ENCODE results near the gene WNT3. TPM values are rescaled to one million over a fixed set of nuclear protein-coding genes. Genes with fewer than 3 reads are reported as not detected.
A peak's percentile ranks its signal among the peaks of the same experiment; 100 is the strongest.

Gene WNT3, protein sequence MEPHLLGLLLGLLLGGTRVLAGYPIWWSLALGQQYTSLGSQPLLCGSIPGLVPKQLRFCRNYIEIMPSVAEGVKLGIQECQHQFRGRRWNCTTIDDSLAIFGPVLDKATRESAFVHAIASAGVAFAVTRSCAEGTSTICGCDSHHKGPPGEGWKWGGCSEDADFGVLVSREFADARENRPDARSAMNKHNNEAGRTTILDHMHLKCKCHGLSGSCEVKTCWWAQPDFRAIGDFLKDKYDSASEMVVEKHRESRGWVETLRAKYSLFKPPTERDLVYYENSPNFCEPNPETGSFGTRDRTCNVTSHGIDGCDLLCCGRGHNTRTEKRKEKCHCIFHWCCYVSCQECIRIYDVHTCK
- total RNA-seq: under 1 TPM in 2 of 4 donors, not detected in 2; 0.27 to 0.48 TPM

DNA sequence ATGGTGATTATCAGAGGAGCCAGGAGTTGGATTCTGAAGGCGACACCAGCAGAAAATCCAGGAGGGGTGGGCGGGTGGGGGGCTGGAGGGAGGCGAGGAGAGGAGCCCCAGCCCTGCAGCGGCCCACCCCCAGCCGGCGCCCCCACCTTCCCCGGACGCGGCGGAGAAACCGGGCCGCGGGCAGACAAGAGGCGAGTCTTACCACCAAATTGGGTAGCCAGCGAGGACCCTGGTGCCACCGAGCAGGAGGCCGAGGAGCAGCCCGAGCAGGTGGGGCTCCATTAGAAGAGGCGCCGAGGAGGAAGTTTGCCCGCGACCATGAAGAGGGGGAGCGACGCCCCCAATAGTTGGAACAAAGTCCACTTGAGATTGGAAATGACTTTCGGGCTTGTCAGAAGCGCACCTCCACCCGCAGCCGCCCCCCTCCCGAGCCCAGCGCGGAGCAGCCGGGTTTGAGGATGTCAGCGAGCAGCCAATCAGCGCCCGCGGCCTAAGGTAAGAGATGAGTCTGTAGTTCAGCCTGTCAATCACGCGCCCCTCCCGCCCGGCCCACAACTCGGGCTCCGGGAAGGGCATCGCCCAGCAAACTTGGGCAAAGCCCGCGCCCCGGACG lies at the start of gene WNT3:
Gene WNT3, minus strand, starts transcription at position 377 of the 613 bp plus-strand sequence. Its CDS starts 95 bp downstream, at position 282.
- peaks cover 11 to 18% (median 17%) of the 10 kb centered on the region in 4 donors for H3K4me1 ChIP-seq
- 3% methylated on average over 28 of the region's 47 CpGs; no CpG with 5 or more reads in 1 of the 2 donors for WGBS, 2 donors (ENCODE audit: low coverage in 1 of 2)
- H3K27ac ChIP-seq: no peak within 1 kb of the TSS
- peak within 1 kb of the TSS in 3 of 4 donors; percentile 4 to 44 (median 23) for H3K4me3 ChIP-seq
- in situ Hi-C loops (cut with MboI; ENCODE audit: low pct_ligation_motif_present in 1 of 4, low pct_unique_long_range_greater_than_20kb in 1 of 4, low sequenced_read_pairs in 3 of 4) (no loop called here), intact Hi-C loops (cut with DNase I; ENCODE audit: low total_unique reads) (no loop called here)
- peaks cover 96% of the 10 kb centered on the region for H3K27me3 ChIP-seq
- TF ChIP-seq POLR2A (IDR thresholded peaks at IDR 0.05): no peak
- TF ChIP-seq, protein P1, sequence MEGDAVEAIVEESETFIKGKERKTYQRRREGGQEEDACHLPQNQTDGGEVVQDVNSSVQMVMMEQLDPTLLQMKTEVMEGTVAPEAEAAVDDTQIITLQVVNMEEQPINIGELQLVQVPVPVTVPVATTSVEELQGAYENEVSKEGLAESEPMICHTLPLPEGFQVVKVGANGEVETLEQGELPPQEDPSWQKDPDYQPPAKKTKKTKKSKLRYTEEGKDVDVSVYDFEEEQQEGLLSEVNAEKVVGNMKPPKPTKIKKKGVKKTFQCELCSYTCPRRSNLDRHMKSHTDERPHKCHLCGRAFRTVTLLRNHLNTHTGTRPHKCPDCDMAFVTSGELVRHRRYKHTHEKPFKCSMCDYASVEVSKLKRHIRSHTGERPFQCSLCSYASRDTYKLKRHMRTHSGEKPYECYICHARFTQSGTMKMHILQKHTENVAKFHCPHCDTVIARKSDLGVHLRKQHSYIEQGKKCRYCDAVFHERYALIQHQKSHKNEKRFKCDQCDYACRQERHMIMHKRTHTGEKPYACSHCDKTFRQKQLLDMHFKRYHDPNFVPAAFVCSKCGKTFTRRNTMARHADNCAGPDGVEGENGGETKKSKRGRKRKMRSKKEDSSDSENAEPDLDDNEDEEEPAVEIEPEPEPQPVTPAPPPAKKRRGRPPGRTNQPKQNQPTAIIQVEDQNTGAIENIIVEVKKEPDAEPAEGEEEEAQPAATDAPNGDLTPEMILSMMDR (IDR thresholded peaks at IDR 0.05): no peak
- TF ChIP-seq EP300 (IDR thresholded peaks at IDR 0.05; ENCODE audit: low read depth): no peak
- no peak for TF ChIP-seq POLR2AphosphoS5 (IDR thresholded peaks at IDR 0.05)
- H3K9me3 ChIP-seq: no peaks in the 10 kb centered on the region
- DNase-seq: peak; percentile 16
- no peaks in the 10 kb centered on the region for H3K36me3 ChIP-seq

DNA sequence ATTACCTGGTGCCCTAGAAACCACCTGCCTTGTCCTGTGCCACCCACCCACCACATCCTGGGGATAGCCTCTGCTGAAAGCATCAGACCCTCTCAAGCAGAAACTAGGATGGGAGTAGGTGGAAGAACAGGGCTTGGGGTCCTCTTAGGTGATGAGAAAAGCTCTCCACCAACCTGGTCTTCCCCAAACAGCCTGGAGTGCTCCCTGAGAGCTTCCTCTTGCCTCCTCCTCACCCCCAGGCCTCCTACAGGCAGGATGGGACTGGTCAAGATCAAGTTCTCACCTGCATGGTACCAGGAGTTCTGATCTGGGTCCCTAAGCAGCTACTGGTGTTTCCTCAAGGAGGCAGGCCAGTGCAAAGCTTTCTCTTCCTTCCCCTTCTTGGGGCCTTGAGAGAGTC lies 48.3 kb upstream of the WNT3 start:
- no peaks in the 10 kb centered on the region for H3K9me3 ChIP-seq
- no peak overlapping the region for H3K4me3 ChIP-seq
- no peak overlapping the region for H3K27ac ChIP-seq
- no peaks in the 10 kb centered on the region for H3K27me3 ChIP-seq
- intact Hi-C loops (cut with DNase I; ENCODE audit: low total_unique reads) (loop anchor here (2.0 kb wide), 1 partner anchor 64 kb away; no protein-coding TSS in a partner anchor), in situ Hi-C loops (cut with MboI; ENCODE audit: low pct_ligation_motif_present in 1 of 4, low pct_unique_long_range_greater_than_20kb in 1 of 4, low sequenced_read_pairs in 3 of 4) (no loop called here)
- no peak for DNase-seq
- no peaks in the 10 kb centered on the region for H3K36me3 ChIP-seq
- TF ChIP-seq, protein P1 (IDR thresholded peaks at IDR 0.05): no peak
- no peak for TF ChIP-seq POLR2AphosphoS5 (IDR thresholded peaks at IDR 0.05)
- TF ChIP-seq EP300 (IDR thresholded peaks at IDR 0.05; ENCODE audit: low read depth): no peak
- TF ChIP-seq POLR2A (IDR thresholded peaks at IDR 0.05): no peak
- H3K4me1 ChIP-seq: peaks cover 0 to 10% (median 2%) of the 10 kb centered on the region in 4 donors

DNA sequence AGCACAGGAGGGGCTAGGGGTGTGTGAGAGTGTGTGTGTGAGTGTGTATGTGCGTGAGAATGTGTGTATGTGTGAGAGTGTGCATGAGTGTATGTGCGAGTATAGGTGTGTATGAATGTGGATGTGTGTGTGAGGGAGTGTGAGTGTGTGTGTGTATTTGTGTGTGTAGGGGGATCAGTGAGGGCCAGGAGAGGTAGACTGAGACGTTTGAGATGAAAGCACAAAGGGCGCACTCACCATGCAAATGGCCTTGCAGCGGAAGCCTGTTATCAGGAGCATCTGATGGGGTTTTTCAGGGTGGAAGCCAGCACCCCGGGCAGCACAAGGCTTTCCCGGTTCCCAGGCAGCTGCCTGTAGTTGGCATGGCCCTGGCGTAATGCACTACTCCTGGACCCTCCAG lies 47.8 kb upstream of the WNT3 start:
- 57 to 79% methylated on average over 2 to 8 of the region's 8 CpGs for WGBS, 2 donors (ENCODE audit: low coverage in 1 of 2)
- intact Hi-C loops (cut with DNase I; ENCODE audit: low total_unique reads) (loop anchor here (2.0 kb wide), 1 partner anchor 64 kb away; no protein-coding TSS in a partner anchor), in situ Hi-C loops (cut with MboI; ENCODE audit: low pct_ligation_motif_present in 1 of 4, low pct_unique_long_range_greater_than_20kb in 1 of 4, low sequenced_read_pairs in 3 of 4) (no loop called here)
- H3K27me3 ChIP-seq: no peaks in the 10 kb centered on the region
- peaks cover 0 to 10% (median 2%) of the 10 kb centered on the region in 4 donors for H3K4me1 ChIP-seq
- DNase-seq: no peak
- no peaks in the 10 kb centered on the region for H3K36me3 ChIP-seq
- TF ChIP-seq EP300 (IDR thresholded peaks at IDR 0.05; ENCODE audit: low read depth): no peak
- no peak for TF ChIP-seq POLR2AphosphoS5 (IDR thresholded peaks at IDR 0.05)
- TF ChIP-seq, protein P1 (IDR thresholded peaks at IDR 0.05): no peak
- no peak for TF ChIP-seq POLR2A (IDR thresholded peaks at IDR 0.05)
- no peaks in the 10 kb centered on the region for H3K9me3 ChIP-seq
- H3K4me3 ChIP-seq: no peak overlapping the region
- H3K27ac ChIP-seq: no peak overlapping the region

DNA sequence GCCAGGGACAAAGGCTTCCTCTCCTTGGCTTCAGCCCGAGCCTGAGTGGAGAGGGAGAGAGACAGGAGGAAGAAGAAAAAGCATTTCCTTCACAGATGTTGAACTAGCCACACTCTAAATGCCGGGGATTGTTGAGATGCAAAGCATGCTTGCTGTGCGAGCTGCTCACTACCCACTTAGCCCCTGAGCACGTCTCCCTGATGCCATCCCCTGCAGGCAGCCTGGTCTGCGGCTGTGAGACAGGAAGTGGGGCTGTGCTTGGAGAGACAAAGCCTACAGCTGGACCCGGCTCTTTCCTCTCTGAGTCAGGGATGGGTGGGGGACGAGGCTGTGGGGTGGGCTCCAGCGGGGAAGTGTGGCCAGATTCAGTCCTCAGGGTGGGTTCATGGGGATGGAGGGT lies 46.6 kb upstream of the WNT3 start:
- in situ Hi-C loops (cut with MboI; ENCODE audit: low pct_ligation_motif_present in 1 of 4, low pct_unique_long_range_greater_than_20kb in 1 of 4, low sequenced_read_pairs in 3 of 4): no loop called here
- DNase-seq: no peak
- WGBS, 2 donors (ENCODE audit: low coverage in 1 of 2): 27 to 49% methylated on average over 4 to 8 of the region's 8 CpGs
- Histone ChIP-seq H3K27ac (no peak overlapping the region), H3K27me3 (no peaks in the 10 kb centered on the region), H3K36me3 (no peaks in the 10 kb centered on the region), H3K4me3 (no peak overlapping the region), H3K4me1 (no peaks in the 10 kb centered on the region), H3K9me3 (no peaks in the 10 kb centered on the region)
- TF ChIP-seq EP300 (IDR thresholded peaks at IDR 0.05; ENCODE audit: low read depth): no peak
- TF ChIP-seq POLR2A (IDR thresholded peaks at IDR 0.05): no peak
- no peak for TF ChIP-seq POLR2AphosphoS5 (IDR thresholded peaks at IDR 0.05)
- TF ChIP-seq, protein P1 (IDR thresholded peaks at IDR 0.05): no peak
- intact Hi-C loops (cut with DNase I; ENCODE audit: low total_unique reads): no loop called here

Data from transverse colon (tissue), 4 donors.